GM23338 (cell line): ENCODE results near the gene NMRK2. TPM values are rescaled to one million over a fixed set of nuclear protein-coding genes. Genes with fewer than 3 reads are reported as not detected.

Experiments used
- ATAC-seq: fragments of 200-7000 bp; cut with Tn5 transposase; 3 replicates; pipeline ENCODE4 v1.9.1; 2020
- DNase-seq: peaks from one replicate; pipeline ENCODE4 v3.0.0-alpha.2; 2015; ENCODE audit warnings: low spot score
- H2AFZ ChIP-seq: fragments of 200-600 bp; sonication (generic); 2 replicates; pipeline ENCODE4 v1.8.0; 2016; ENCODE audit warnings: antibody characterized with exemption, mild to moderate bottlenecking, moderate library complexity
- H3F3A ChIP-seq: fragments of 200-600 bp; sonication (generic); replicated peaks from 2 replicates; pipeline ENCODE4 v1.8.0; 2017; ENCODE audit warnings: antibody characterized with exemption, mixed run types, low read depth
- H3K27ac ChIP-seq: fragments of 200-600 bp; sonication (generic); 2 replicates; pipeline ENCODE4 v1.6.1; 2016; ENCODE audit warnings: low read depth
- H3K27me3 ChIP-seq: fragments of 200-600 bp; sonication (generic); 2 replicates; pipeline ENCODE4 v1.8.0; 2016; ENCODE audit warnings: mild to moderate bottlenecking, mixed run types, moderate library complexity; ENCODE audit not compliant: insufficient read depth
- H3K36me3 ChIP-seq: fragments of 200-600 bp; sonication (generic); 2 replicates; pipeline ENCODE4 v1.8.0; 2016; ENCODE audit warnings: mild to moderate bottlenecking; ENCODE audit not compliant: insufficient read depth
- H3K4me1 ChIP-seq: fragments of 200-600 bp; sonication (generic); 2 replicates; pipeline ENCODE4 v1.8.0; 2016; ENCODE audit warnings: mild to moderate bottlenecking, moderate library complexity; ENCODE audit not compliant: insufficient read depth
- H3K4me2 ChIP-seq: fragments of 200-600 bp; sonication (generic); 2 replicates; pipeline ENCODE4 v1.7.1; 2017; ENCODE audit warnings: mixed run types
- H3K4me3 ChIP-seq: fragments of 200-600 bp; sonication (generic); 2 replicates; pipeline ENCODE4 v1.6.1; 2016; ENCODE audit warnings: mixed run types
- H3K79me2 ChIP-seq: fragments of 200-600 bp; sonication (generic); replicated peaks from 2 replicates; pipeline ENCODE4 v1.8.0; 2017; ENCODE audit warnings: mild to moderate bottlenecking; ENCODE audit not compliant: insufficient read depth
- H3K9me2 ChIP-seq: fragments of 200-600 bp; sonication (generic); 2 replicates; pipeline ENCODE4 v1.8.0; 2017; ENCODE audit not compliant: insufficient read depth
- H4K20me1 ChIP-seq: fragments of 200-600 bp; sonication (generic); replicated peaks from 2 replicates; pipeline ENCODE4 v1.8.0; 2017; ENCODE audit warnings: mild to moderate bottlenecking; ENCODE audit not compliant: insufficient read depth
- H3K27ac Mint-ChIP-seq: 2 replicates; pipeline ENCODE4 v1.8.0; 2020; ENCODE audit warnings: inconsistent platforms, mild to moderate bottlenecking, moderate library complexity, mixed read lengths
- H3K27me3 Mint-ChIP-seq: 3 replicates; pipeline ENCODE4 v1.8.0; 2022; ENCODE audit warnings: low read depth, mild to moderate bottlenecking, moderate library complexity, mixed read lengths, inconsistent platforms; ENCODE audit not compliant: insufficient read depth, poor library complexity
- H3K36me3 Mint-ChIP-seq: 3 replicates; pipeline ENCODE4 v1.8.0; 2021; ENCODE audit warnings: low read depth, mild to moderate bottlenecking, inconsistent platforms, moderate library complexity, mixed read lengths
- H3K4me1 Mint-ChIP-seq: 3 replicates; pipeline ENCODE4 v1.8.0; 2020; ENCODE audit warnings: mild to moderate bottlenecking, inconsistent platforms, mixed read lengths
- H3K4me3 Mint-ChIP-seq: 3 replicates; pipeline ENCODE4 v1.8.0; 2021; ENCODE audit warnings: moderate library complexity, mild to moderate bottlenecking, inconsistent platforms, mixed read lengths
- H3K9me3 Mint-ChIP-seq: 3 replicates; pipeline ENCODE4 v1.8.0; 2020; ENCODE audit warnings: moderate library complexity, mild to moderate bottlenecking, inconsistent platforms, mixed read lengths
- CREB1 ChIP-seq: fragments of 250-450 bp; sonication (Bioruptor Pico); IDR thresholded peaks from 2 replicates; pipeline ENCODE4 v1.5.0; 2020; ENCODE audit warnings: low read depth, mild to moderate bottlenecking, moderate library complexity
- CTCF ChIP-seq, 2 experiments: fragments of 200-600 bp in 1 of 2; sonication (generic) in 1 of 2; conservative IDR thresholded peaks; 2 replicates each; pipeline versions ENCODE4 v1.5.1 to v1.6.1; 2016 to 2017; ENCODE audit warnings: antibody characterized with exemption in 2 of 2, low read depth in 2 of 2, mild to moderate bottlenecking in 2 of 2, moderate library complexity in 1 of 2
- EZH2phosphoT487 ChIP-seq: fragments of 200-600 bp; sonication (generic); IDR thresholded peaks from one replicate; pipeline ENCODE4 v1.8.1; 2018; ENCODE audit warnings: antibody characterized with exemption; ENCODE audit not compliant: unreplicated experiment
- JUNB ChIP-seq: IDR thresholded peaks from one replicate; pipeline ENCODE4 v1.6.1; 2016; ENCODE audit warnings: antibody characterized with exemption; ENCODE audit not compliant: unreplicated experiment
- POLR2AphosphoS5 ChIP-seq: IDR thresholded peaks from 2 replicates; pipeline ENCODE4 v1.6.1; 2016; ENCODE audit warnings: antibody characterized with exemption, low read depth
- ZNF114 ChIP-seq: fragments of 250-450 bp; sonication (Bioruptor Pico); IDR thresholded peaks from 2 replicates; pipeline ENCODE4 v1.5.0; 2020; ENCODE audit warnings: mild to moderate bottlenecking, moderate library complexity
- ZNF331 ChIP-seq: fragments of 250-450 bp; sonication (Bioruptor Pico); IDR thresholded peaks from 2 replicates; pipeline ENCODE4 v1.5.0; 2020; ENCODE audit warnings: low read depth, mild to moderate bottlenecking, moderate library complexity
- polyA plus RNA-seq: library from polyadenylated mRNA; unstranded; fragments of >200 nt; fragmentation: Nextera tagmentation; extraction: Ambion mirVana; gene quantifications from 2 replicates; pipeline ENCODE4 v1.2.1, GENCODE V29; 2016
- total RNA-seq: library from RNA; depleted of rRNA; stranded (reverse); fragments of >200 nt; shearing (Covaris generic); gene quantifications from 2 replicates; pipeline ENCODE4 v1.2.3, GENCODE V29; 2014
- TF ChIP-seq, protein P1 (sequence below): IDR thresholded peaks from 2 replicates; pipeline ENCODE4 v1.6.1; 2016; ENCODE audit warnings: antibody characterized with exemption
- TF ChIP-seq, protein P2 (sequence below): fragments of 250-450 bp; sonication (Bioruptor Pico); IDR thresholded peaks from 2 replicates; pipeline ENCODE4 v1.5.0; 2020; ENCODE audit warnings: mild to moderate bottlenecking, moderate library complexity

The NMRK2 gene
- total and polyA plus RNA-seq, 2 experiments from 2014 or later: 55.9 to 65.3 TPM

- TF ChIP-seq, protein P1, sequence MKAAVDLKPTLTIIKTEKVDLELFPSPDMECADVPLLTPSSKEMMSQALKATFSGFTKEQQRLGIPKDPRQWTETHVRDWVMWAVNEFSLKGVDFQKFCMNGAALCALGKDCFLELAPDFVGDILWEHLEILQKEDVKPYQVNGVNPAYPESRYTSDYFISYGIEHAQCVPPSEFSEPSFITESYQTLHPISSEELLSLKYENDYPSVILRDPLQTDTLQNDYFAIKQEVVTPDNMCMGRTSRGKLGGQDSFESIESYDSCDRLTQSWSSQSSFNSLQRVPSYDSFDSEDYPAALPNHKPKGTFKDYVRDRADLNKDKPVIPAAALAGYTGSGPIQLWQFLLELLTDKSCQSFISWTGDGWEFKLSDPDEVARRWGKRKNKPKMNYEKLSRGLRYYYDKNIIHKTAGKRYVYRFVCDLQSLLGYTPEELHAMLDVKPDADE: no peak
- TF ChIP-seq JUNB: no peak
Measured at GRCh38 chr19:3916033-3916432, 16.8 kb upstream of the NMRK2 start (continued).

GRCh38 chr19:3919793-3920192 is 13.1 kb upstream of the NMRK2 start:
- TF ChIP-seq CREB1 (no peak), POLR2AphosphoS5 (no peak), EZH2phosphoT487 (no peak), CTCF (conservative IDR thresholded peaks at IDR 0.05; ENCODE audit: low read depth in 2 of 2) (no peak), ZNF114 (CRISPR knock-in tag) (no peak), ZNF331 (no peak)
- TF ChIP-seq, protein P2, sequence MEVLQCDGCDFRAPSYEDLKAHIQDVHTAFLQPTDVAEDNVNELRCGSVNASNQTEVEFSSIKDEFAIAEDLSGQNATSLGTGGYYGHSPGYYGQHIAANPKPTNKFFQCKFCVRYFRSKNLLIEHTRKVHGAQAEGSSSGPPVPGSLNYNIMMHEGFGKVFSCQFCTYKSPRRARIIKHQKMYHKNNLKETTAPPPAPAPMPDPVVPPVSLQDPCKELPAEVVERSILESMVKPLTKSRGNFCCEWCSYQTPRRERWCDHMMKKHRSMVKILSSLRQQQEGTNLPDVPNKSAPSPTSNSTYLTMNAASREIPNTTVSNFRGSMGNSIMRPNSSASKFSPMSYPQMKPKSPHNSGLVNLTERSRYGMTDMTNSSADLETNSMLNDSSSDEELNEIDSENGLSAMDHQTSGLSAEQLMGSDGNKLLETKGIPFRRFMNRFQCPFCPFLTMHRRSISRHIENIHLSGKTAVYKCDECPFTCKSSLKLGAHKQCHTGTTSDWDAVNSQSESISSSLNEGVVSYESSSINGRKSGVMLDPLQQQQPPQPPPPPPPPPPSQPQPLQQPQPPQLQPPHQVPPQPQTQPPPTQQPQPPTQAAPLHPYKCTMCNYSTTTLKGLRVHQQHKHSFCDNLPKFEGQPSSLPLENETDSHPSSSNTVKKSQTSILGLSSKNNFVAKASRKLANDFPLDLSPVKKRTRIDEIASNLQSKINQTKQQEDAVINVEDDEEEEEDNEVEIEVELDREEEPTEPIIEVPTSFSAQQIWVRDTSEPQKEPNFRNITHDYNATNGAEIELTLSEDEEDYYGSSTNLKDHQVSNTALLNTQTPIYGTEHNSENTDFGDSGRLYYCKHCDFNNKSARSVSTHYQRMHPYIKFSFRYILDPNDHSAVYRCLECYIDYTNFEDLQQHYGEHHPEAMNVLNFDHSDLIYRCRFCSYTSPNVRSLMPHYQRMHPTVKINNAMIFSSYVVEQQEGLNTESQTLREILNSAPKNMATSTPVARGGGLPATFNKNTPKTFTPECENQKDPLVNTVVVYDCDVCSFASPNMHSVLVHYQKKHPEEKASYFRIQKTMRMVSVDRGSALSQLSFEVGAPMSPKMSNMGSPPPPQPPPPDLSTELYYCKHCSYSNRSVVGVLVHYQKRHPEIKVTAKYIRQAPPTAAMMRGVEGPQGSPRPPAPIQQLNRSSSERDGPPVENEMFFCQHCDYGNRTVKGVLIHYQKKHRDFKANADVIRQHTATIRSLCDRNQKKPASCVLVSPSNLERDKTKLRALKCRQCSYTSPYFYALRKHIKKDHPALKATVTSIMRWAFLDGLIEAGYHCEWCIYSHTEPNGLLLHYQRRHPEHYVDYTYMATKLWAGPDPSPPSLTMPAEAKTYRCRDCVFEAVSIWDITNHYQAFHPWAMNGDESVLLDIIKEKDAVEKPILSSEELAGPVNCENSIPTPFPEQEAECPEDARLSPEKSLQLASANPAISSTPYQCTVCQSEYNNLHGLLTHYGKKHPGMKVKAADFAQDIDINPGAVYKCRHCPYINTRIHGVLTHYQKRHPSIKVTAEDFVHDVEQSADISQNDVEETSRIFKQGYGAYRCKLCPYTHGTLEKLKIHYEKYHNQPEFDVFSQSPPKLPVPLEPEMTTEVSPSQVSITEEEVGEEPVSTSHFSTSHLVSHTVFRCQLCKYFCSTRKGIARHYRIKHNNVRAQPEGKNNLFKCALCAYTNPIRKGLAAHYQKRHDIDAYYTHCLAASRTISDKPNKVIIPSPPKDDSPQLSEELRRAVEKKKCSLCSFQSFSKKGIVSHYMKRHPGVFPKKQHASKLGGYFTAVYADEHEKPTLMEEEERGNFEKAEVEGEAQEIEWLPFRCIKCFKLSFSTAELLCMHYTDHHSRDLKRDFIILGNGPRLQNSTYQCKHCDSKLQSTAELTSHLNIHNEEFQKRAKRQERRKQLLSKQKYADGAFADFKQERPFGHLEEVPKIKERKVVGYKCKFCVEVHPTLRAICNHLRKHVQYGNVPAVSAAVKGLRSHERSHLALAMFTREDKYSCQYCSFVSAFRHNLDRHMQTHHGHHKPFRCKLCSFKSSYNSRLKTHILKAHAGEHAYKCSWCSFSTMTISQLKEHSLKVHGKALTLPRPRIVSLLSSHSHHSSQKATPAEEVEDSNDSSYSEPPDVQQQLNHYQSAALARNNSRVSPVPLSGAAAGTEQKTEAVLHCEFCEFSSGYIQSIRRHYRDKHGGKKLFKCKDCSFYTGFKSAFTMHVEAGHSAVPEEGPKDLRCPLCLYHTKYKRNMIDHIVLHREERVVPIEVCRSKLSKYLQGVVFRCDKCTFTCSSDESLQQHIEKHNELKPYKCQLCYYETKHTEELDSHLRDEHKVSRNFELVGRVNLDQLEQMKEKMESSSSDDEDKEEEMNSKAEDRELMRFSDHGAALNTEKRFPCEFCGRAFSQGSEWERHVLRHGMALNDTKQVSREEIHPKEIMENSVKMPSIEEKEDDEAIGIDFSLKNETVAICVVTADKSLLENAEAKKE (CRISPR knock-in tag): no peak
- TF ChIP-seq, protein P1: no peak
- peaks cover 9% of the 10 kb centered on the region for H3K27me3 Mint-ChIP-seq

More at GRCh38 chr19:3919793-3920192, 13.1 kb upstream of the NMRK2 start:
- Histone ChIP-seq H2AFZ (no peak overlapping the region), H3K9me2 (0 out of 2 replicates have a peak, but pooled peaks cover 6% of the 10 kb centered on the region), H3F3A (no peaks in the 10 kb centered on the region), H3K4me1 (no peaks in the 10 kb centered on the region), H3K4me3 (no peak overlapping the region), H4K20me1 (no peaks in the 10 kb centered on the region), H3K36me3 (peaks cover 23% of the 10 kb centered on the region), H3K4me2 (no peak overlapping the region), H3K27me3 (no peaks in the 10 kb centered on the region), H3K27ac (no peak overlapping the region), H3K79me2 (no peaks in the 10 kb centered on the region)
- ATAC-seq (no peak), DNase-seq (no peak)
- no peak overlapping the region for H3K4me3 Mint-ChIP-seq
- no peaks in the 10 kb centered on the region; the same call in 2 of the 3 replicates for H3K4me1 Mint-ChIP-seq
- peaks cover 75% of the 10 kb centered on the region for H3K36me3 Mint-ChIP-seq
- H3K9me3 Mint-ChIP-seq: peaks cover 16% of the 10 kb centered on the region; the same call in 2 of the 3 replicates
- no peak overlapping the region for H3K27ac Mint-ChIP-seq
